Mammary epithelial cell (primary cell): ENCODE data around the gene FAM98C.

Experiments used
- CTCF ChIP-seq, 2 donors: IDR thresholded peaks in 1 of 2; conservative IDR thresholded peaks in 1 of 2; 2 replicates each; pipeline ENCODE4 v1.5.1; 2011 to 2012; ENCODE audit warnings: inconsistent platforms in 2 of 2, low read length in 2 of 2, mild to moderate bottlenecking in 2 of 2, control low read depth in 1 of 2, low read depth in 1 of 2; ENCODE audit not compliant: insufficient read depth in 1 of 2; ENCODE audit errors: extremely low read depth in 1 of 2
- EZH2 ChIP-seq: IDR thresholded peaks from 2 replicates; pipeline ENCODE4 v1.6.1; 2012; ENCODE audit warnings: low read length, inconsistent platforms, borderline replicate concordance

DNA sequence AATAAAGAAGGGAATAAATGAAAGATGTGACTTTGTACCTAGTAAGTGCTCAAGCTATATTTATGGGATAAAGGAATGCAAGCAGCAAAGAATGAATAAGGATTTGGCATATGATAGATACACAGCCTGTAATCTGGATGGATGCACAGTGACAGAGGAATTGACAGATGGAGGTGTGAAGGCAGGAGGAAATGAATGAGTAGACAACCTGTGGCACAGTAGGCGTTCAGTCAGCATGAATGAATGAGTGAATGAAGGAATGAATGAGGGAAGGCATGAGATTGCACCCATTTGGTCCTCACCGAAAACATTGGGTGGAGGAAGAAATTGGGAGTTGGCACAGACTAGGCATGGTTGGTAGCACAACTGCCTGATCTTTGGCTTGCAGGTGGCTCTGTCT lies 33.3 kb upstream of the FAM98C start:
- TF ChIP-seq CTCF (conservative IDR thresholded peaks at IDR 0.05 in 1 of 2, IDR thresholded peaks at IDR 0.05 in 1 of 2; ENCODE audit: extremely low read depth in 1 of 2, insufficient read depth in 1 of 2, low read depth in 1 of 2, low read length in 2 of 2), result no peak
- no peak for TF ChIP-seq EZH2
